GM12878 (cell line): ENCODE data around the gene MITF.

Source experiments
- NR2C2 ChIP-seq: IDR thresholded peaks from 2 replicates; pipeline ENCODE4 v1.6.1; 2011; ENCODE audit warnings: borderline replicate concordance, low read depth; ENCODE audit not compliant: control insufficient read depth, insufficient read length
- POLR2A ChIP-seq: IDR thresholded peaks from 2 replicates; pipeline ENCODE4 v1.6.1; 2011; ENCODE audit warnings: low read depth, mild to moderate bottlenecking, low read length
- RAD21 ChIP-seq: IDR thresholded peaks from 2 replicates; pipeline ENCODE4 v1.6.1; 2011; ENCODE audit warnings: mild to moderate bottlenecking, low read depth, low read length, moderate library complexity; ENCODE audit not compliant: insufficient read depth
- SUPT20H ChIP-seq: IDR thresholded peaks from 2 replicates; pipeline ENCODE4 v1.6.1; 2011; ENCODE audit warnings: low read depth, mild to moderate bottlenecking, low read length, moderate library complexity, borderline replicate concordance; ENCODE audit not compliant: control insufficient read depth
- ZZZ3 ChIP-seq: IDR thresholded peaks from 2 replicates; pipeline ENCODE4 v1.6.1; 2011; ENCODE audit warnings: low read depth; ENCODE audit not compliant: control insufficient read depth, insufficient read length
- TF ChIP-seq, protein P1 (sequence below): IDR thresholded peaks from 2 replicates; pipeline ENCODE4 v1.6.1; 2012; ENCODE audit warnings: low read length, inconsistent platforms
- TF ChIP-seq, protein P2 (sequence below), 3 experiments: IDR thresholded peaks in 2 of 3; conservative IDR thresholded peaks in 1 of 3; 2 replicates each; pipeline ENCODE4 v1.5.1; 2011; ENCODE audit warnings: low read depth in 3 of 3, low read length in 3 of 3, mild to moderate bottlenecking in 3 of 3, control low read depth in 2 of 3, moderate library complexity in 2 of 3, inconsistent platforms in 1 of 3, mixed read lengths in 1 of 3; ENCODE audit not compliant: control insufficient read depth in 2 of 3, insufficient read depth in 1 of 3; ENCODE audit errors: extremely low read depth in 1 of 3
- TF ChIP-seq, protein P3 (sequence below): fragments of 450-650 bp; IDR thresholded peaks from 2 replicates; pipeline ENCODE4 v1.6.1; 2016; ENCODE audit warnings: mild to moderate bottlenecking
- TF ChIP-seq, protein P4 (sequence below): IDR thresholded peaks from 2 replicates; pipeline ENCODE4 v1.6.1; 2012; ENCODE audit warnings: low read depth, low read length, improper control_type of control experiment
- TF ChIP-seq, protein P5 (sequence below): fragments of 450-650 bp; IDR thresholded peaks from 2 replicates; pipeline ENCODE4 v1.6.1; 2017; ENCODE audit warnings: mild to moderate bottlenecking
- TF ChIP-seq, protein P6 (sequence below): IDR thresholded peaks from 2 replicates; pipeline ENCODE4 v1.6.1; 2012; ENCODE audit warnings: low read depth, low read length, improper control_type of control experiment

DNA sequence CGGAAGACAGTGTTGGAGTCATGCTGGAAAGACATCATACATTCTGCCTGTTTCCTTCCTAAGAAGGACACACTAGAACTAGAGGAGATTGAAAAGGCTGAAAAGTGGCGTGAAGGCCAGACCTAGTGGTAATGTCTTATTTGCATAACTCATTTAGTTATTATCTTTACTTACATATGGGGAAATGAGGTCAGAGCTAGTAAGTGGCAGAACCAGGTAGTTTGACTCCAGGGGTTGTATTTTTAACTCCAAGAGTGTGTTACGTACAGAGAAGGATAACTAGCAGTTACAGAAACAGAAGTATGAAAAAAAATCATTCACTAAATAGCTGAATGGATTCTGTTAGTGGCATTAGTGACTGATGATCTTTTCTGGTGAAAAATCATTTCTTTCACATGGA is 108.0 kb downstream of the MITF start:
- TF ChIP-seq, protein P1, sequence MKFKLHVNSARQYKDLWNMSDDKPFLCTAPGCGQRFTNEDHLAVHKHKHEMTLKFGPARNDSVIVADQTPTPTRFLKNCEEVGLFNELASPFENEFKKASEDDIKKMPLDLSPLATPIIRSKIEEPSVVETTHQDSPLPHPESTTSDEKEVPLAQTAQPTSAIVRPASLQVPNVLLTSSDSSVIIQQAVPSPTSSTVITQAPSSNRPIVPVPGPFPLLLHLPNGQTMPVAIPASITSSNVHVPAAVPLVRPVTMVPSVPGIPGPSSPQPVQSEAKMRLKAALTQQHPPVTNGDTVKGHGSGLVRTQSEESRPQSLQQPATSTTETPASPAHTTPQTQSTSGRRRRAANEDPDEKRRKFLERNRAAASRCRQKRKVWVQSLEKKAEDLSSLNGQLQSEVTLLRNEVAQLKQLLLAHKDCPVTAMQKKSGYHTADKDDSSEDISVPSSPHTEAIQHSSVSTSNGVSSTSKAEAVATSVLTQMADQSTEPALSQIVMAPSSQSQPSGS: no peak
- TF ChIP-seq SUPT20H (no peak), RAD21 (no peak), ZZZ3 (no peak), NR2C2 (no peak), POLR2A (no peak)
- TF ChIP-seq, protein P2, sequence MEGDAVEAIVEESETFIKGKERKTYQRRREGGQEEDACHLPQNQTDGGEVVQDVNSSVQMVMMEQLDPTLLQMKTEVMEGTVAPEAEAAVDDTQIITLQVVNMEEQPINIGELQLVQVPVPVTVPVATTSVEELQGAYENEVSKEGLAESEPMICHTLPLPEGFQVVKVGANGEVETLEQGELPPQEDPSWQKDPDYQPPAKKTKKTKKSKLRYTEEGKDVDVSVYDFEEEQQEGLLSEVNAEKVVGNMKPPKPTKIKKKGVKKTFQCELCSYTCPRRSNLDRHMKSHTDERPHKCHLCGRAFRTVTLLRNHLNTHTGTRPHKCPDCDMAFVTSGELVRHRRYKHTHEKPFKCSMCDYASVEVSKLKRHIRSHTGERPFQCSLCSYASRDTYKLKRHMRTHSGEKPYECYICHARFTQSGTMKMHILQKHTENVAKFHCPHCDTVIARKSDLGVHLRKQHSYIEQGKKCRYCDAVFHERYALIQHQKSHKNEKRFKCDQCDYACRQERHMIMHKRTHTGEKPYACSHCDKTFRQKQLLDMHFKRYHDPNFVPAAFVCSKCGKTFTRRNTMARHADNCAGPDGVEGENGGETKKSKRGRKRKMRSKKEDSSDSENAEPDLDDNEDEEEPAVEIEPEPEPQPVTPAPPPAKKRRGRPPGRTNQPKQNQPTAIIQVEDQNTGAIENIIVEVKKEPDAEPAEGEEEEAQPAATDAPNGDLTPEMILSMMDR (IDR thresholded peaks at IDR 0.05 in 2 of 3, conservative IDR thresholded peaks at IDR 0.05 in 1 of 3; ENCODE audit: control insufficient read depth in 2 of 3, extremely low read depth in 1 of 3, insufficient read depth in 1 of 3, low read depth in 3 of 3, low read length in 3 of 3): no peak
- TF ChIP-seq, protein P3, sequence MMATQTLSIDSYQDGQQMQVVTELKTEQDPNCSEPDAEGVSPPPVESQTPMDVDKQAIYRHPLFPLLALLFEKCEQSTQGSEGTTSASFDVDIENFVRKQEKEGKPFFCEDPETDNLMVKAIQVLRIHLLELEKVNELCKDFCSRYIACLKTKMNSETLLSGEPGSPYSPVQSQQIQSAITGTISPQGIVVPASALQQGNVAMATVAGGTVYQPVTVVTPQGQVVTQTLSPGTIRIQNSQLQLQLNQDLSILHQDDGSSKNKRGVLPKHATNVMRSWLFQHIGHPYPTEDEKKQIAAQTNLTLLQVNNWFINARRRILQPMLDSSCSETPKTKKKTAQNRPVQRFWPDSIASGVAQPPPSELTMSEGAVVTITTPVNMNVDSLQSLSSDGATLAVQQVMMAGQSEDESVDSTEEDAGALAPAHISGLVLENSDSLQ: no peak
- TF ChIP-seq, protein P4, sequence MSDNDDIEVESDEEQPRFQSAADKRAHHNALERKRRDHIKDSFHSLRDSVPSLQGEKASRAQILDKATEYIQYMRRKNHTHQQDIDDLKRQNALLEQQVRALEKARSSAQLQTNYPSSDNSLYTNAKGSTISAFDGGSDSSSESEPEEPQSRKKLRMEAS: no peak
- TF ChIP-seq, protein P5, sequence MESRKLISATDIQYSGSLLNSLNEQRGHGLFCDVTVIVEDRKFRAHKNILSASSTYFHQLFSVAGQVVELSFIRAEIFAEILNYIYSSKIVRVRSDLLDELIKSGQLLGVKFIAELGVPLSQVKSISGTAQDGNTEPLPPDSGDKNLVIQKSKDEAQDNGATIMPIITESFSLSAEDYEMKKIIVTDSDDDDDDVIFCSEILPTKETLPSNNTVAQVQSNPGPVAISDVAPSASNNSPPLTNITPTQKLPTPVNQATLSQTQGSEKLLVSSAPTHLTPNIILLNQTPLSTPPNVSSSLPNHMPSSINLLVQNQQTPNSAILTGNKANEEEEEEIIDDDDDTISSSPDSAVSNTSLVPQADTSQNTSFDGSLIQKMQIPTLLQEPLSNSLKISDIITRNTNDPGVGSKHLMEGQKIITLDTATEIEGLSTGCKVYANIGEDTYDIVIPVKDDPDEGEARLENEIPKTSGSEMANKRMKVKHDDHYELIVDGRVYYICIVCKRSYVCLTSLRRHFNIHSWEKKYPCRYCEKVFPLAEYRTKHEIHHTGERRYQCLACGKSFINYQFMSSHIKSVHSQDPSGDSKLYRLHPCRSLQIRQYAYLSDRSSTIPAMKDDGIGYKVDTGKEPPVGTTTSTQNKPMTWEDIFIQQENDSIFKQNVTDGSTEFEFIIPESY: no peak
- TF ChIP-seq, protein P6, sequence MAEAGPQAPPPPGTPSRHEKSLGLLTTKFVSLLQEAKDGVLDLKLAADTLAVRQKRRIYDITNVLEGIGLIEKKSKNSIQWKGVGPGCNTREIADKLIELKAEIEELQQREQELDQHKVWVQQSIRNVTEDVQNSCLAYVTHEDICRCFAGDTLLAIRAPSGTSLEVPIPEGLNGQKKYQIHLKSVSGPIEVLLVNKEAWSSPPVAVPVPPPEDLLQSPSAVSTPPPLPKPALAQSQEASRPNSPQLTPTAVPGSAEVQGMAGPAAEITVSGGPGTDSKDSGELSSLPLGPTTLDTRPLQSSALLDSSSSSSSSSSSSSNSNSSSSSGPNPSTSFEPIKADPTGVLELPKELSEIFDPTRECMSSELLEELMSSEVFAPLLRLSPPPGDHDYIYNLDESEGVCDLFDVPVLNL: no peak
